ENCODE data around the gene ZFYVE16.

ZFYVE16 gene

DNA sequence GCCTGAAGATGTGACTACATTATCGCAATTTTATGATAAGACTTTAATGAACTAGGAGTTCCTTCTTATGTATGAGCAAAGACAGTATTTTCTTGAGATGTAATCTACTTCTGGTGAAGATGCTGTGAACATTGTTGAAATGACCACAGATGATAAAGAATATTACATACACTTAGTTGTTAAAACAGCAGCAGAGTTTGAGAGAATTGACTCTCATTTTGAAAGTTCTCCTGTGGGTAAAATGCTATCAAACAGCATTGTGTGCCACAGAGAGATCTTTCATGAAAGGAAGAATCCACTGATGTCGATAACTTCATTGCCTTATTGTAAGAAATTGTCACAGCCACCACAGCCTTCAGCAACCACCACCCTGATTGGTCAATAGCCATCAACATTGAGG lies 88.0 kb downstream of the ZFYVE16 start:
- Histone ChIP-seq H3K27me3 (ENCODE audit: control insufficient read depth, insufficient read depth, low read length) (no peaks in the 10 kb centered on the region), H3K9me3 (ENCODE audit: control insufficient read depth, low read depth, low read length) (no peaks in the 10 kb centered on the region), H3K27ac (ENCODE audit: low read length) (no peak overlapping the region), H3K4me1 (ENCODE audit: control insufficient read depth, low read depth, low read length) (peaks cover 26% of the 10 kb centered on the region), H3K9ac (ENCODE audit: low read length) (no peak overlapping the region), H3K36me3 (ENCODE audit: control insufficient read depth, low read depth, low read length) (no peaks in the 10 kb centered on the region), H3K4me3 (ENCODE audit: low read length) (no peak overlapping the region)

- H3K9ac ChIP-seq (ENCODE audit: low read length) = no peak overlapping the region
- no peak overlapping the region for H3K27ac ChIP-seq (ENCODE audit: low read length)
- peaks cover 6% of the 10 kb centered on the region for H3K4me1 ChIP-seq (ENCODE audit: control insufficient read depth, low read depth, low read length)
- no peak overlapping the region for H3K4me3 ChIP-seq (ENCODE audit: low read length)
- no peaks in the 10 kb centered on the region for H3K27me3 ChIP-seq (ENCODE audit: control insufficient read depth, insufficient read depth, low read length)
- H3K9me3 ChIP-seq (ENCODE audit: control insufficient read depth, low read depth, low read length) = no peaks in the 10 kb centered on the region
- no peaks in the 10 kb centered on the region for H3K36me3 ChIP-seq (ENCODE audit: control insufficient read depth, low read depth, low read length)
These were observed 94.9 kb downstream of the ZFYVE16 start for GRCh38 chr5:80502800-80503199.

DNA sequence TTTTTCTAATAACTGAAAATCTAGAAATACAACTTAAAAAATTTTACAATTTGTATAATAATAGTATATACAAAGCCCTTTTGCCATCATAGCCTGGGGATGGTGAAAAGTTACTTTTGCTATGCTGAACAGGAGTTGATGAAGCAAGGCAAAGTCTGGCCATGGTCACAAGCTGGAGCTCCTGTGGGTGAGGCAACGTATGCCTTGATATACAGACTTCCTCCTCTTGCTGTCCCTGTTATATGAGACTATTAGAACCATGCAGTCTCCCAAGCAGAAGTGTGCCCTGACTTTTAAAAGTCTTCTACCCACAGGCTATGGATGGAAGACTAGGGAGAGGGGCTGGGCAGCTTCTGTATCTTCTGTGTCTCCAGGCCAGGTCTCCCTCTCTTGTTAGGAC lies 95.8 kb downstream of the ZFYVE16 start:
- Histone ChIP-seq H3K4me1 (ENCODE audit: control insufficient read depth, low read depth, low read length) (peaks cover 4% of the 10 kb centered on the region), H3K4me3 (ENCODE audit: low read length) (no peak overlapping the region), H3K9ac (ENCODE audit: low read length) (no peak overlapping the region), H3K9me3 (ENCODE audit: control insufficient read depth, low read depth, low read length) (no peaks in the 10 kb centered on the region), H3K27ac (ENCODE audit: low read length) (no peak overlapping the region), H3K27me3 (ENCODE audit: control insufficient read depth, insufficient read depth, low read length) (no peaks in the 10 kb centered on the region), H3K36me3 (ENCODE audit: control insufficient read depth, low read depth, low read length) (no peaks in the 10 kb centered on the region)

GRCh38 chr5:80504833-80505232 lies 97.0 kb downstream of the ZFYVE16 start:
- Histone ChIP-seq H3K27ac (ENCODE audit: low read length) (no peak overlapping the region), H3K9ac (ENCODE audit: low read length) (no peak overlapping the region), H3K27me3 (ENCODE audit: control insufficient read depth, insufficient read depth, low read length) (no peaks in the 10 kb centered on the region), H3K36me3 (ENCODE audit: control insufficient read depth, low read depth, low read length) (no peaks in the 10 kb centered on the region), H3K4me3 (ENCODE audit: low read length) (no peak overlapping the region), H3K4me1 (ENCODE audit: control insufficient read depth, low read depth, low read length) (no peaks in the 10 kb centered on the region), H3K9me3 (ENCODE audit: control insufficient read depth, low read depth, low read length) (no peaks in the 10 kb centered on the region)

DNA sequence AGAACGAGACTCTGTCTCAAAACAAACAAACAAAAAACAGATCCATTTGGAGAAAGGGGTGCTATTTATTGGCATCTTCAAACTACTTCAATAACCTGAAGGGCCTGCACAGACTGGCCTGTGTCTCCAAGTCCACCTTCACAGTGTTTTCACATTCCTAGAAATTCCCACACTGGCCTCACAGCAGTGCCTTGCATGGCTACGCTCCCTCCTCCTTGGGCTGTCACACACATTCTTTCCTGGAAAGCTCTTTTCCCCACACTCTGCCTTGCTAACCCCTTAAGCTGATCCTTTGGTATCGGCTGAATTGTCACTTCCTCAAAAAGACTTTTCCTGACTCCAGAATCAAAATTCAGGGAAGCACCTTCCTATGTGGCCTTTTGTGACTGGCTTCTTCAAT lies 99.8 kb downstream of the ZFYVE16 start:
- Histone ChIP-seq H3K9me3 (ENCODE audit: control insufficient read depth, low read depth, low read length) (no peaks in the 10 kb centered on the region), H3K27me3 (ENCODE audit: control insufficient read depth, insufficient read depth, low read length) (no peaks in the 10 kb centered on the region), H3K27ac (ENCODE audit: low read length) (no peak overlapping the region), H3K4me3 (ENCODE audit: low read length) (no peak overlapping the region), H3K9ac (ENCODE audit: low read length) (no peak overlapping the region), H3K36me3 (ENCODE audit: control insufficient read depth, low read depth, low read length) (no peaks in the 10 kb centered on the region), H3K4me1 (ENCODE audit: control insufficient read depth, low read depth, low read length) (no peaks in the 10 kb centered on the region)

DNA sequence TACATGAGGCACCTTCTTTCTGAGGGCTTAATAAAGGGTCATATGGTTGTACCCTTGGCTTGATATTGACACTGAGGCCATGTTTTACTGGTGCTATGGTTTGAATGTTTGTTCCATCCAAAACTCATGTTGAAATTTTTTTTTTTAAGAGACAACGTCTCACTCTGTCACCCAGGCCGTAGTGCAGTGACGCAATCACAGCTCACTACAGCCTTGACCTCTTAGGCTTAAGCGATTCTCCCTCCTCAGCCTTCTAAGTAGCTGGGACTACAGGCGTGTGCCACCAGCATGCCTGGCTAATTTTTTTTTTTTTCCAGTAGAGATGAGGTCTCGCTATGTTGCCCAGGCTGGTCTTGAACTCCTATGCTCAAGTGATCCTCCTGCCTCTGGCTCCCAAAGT lies 101.0 kb downstream of the ZFYVE16 start:
- Histone ChIP-seq H3K36me3 (ENCODE audit: control insufficient read depth, low read depth, low read length) (no peaks in the 10 kb centered on the region), H3K27ac (ENCODE audit: low read length) (no peak overlapping the region), H3K9ac (ENCODE audit: low read length) (no peak overlapping the region), H3K4me1 (ENCODE audit: control insufficient read depth, low read depth, low read length) (no peaks in the 10 kb centered on the region), H3K4me3 (ENCODE audit: low read length) (no peak overlapping the region), H3K27me3 (ENCODE audit: control insufficient read depth, insufficient read depth, low read length) (no peaks in the 10 kb centered on the region), H3K9me3 (ENCODE audit: control insufficient read depth, low read depth, low read length) (no peaks in the 10 kb centered on the region)

- H3K27ac ChIP-seq (ENCODE audit: low read length) = no peak overlapping the region
- H3K4me1 ChIP-seq (ENCODE audit: control insufficient read depth, low read depth, low read length) = no peaks in the 10 kb centered on the region
- no peaks in the 10 kb centered on the region for H3K27me3 ChIP-seq (ENCODE audit: control insufficient read depth, insufficient read depth, low read length)
- no peak overlapping the region for H3K9ac ChIP-seq (ENCODE audit: low read length)
- no peak overlapping the region for H3K4me3 ChIP-seq (ENCODE audit: low read length)
- no peaks in the 10 kb centered on the region for H3K9me3 ChIP-seq (ENCODE audit: control insufficient read depth, low read depth, low read length)
- no peaks in the 10 kb centered on the region for H3K36me3 ChIP-seq (ENCODE audit: control insufficient read depth, low read depth, low read length)
These were observed 101.5 kb downstream of the ZFYVE16 start for GRCh38 chr5:80509362-80509761.

GRCh38 chr5:80516826-80517225 lies 109.0 kb downstream of the ZFYVE16 start:
- Histone ChIP-seq H3K36me3 (ENCODE audit: control insufficient read depth, low read depth, low read length) (no peaks in the 10 kb centered on the region), H3K9me3 (ENCODE audit: control insufficient read depth, low read depth, low read length) (no peaks in the 10 kb centered on the region), H3K27ac (ENCODE audit: low read length) (no peak overlapping the region), H3K9ac (ENCODE audit: low read length) (no peak overlapping the region), H3K27me3 (ENCODE audit: control insufficient read depth, insufficient read depth, low read length) (no peaks in the 10 kb centered on the region), H3K4me3 (ENCODE audit: low read length) (no peak overlapping the region), H3K4me1 (ENCODE audit: control insufficient read depth, low read depth, low read length) (no peaks in the 10 kb centered on the region)

Data from iPS-18a (cell line).